HepG2 (cell line): Measurements from ENCODE around the gene CLCN4. TPM values are rescaled to one million over a fixed set of nuclear protein-coding genes. Genes with fewer than 3 reads are reported as not detected.

Experiments used
- ATAC-seq: fragments of 200-7000 bp; cut with Tn5 transposase; 3 replicates; pipeline ENCODE4 v1.9.1; 2020; ENCODE audit warnings: mild to moderate bottlenecking, moderate library complexity
- BruUV-seq: library from RNA; stranded (reverse); fragments of 400-500 nt; replicated peaks from 2 replicates; lab custom pipeline; 2021; lab: Mats Ljungman, UMichigan
- CTCF ChIA-PET: fragments of 300-600 bp; formaldehyde crosslinking; extraction: SDS; loops from one replicate; lab custom pipeline; 2021; ENCODE audit warnings: low total read pairs, inconsistent platforms, low intra/inter-chr PET ratio; lab: Yijun Ruan, JAX
- POLR2A ChIA-PET: fragments of 350-600 bp; sonication (Branson Sonifier 250); formaldehyde crosslinking; loops from one replicate; lab custom pipeline; 2020; ENCODE audit warnings: antibody characterized with exemption, inconsistent platforms; lab: Yijun Ruan, JAX
- DNase-seq: peaks from one replicate; pipeline ENCODE4 v3.0.0-alpha.2; 2015; ENCODE audit warnings: low spot score
- FAIRE-seq: peaks from 3 replicates; lab custom pipeline; 2011; peaks lifted over from hg19 to GRCh38; lab: Jason Lieb, UNC
- H2AFZ ChIP-seq: one replicate; pipeline ENCODE4 v1.6.1; 2011; ENCODE audit warnings: low read length, inconsistent platforms
- H3K27ac ChIP-seq: fragments of 300-600 bp; 3 replicates; pipeline ENCODE4 v1.8.0; 2011; ENCODE audit warnings: mixed run types, mild to moderate bottlenecking, mixed read lengths, low read length, inconsistent platforms; ENCODE audit not compliant: insufficient read depth; ENCODE audit errors: extremely low read length
- H3K27me3 ChIP-seq, 2 experiments: fragments of 200-600 bp in 1 of 2; 2 replicates in 1 of 2; 3 replicates in 1 of 2; pipeline versions ENCODE4 v1.6.0 to v1.8.0; 2011; ENCODE audit warnings: low read length in 2 of 2, mild to moderate bottlenecking in 2 of 2, moderate library complexity in 2 of 2, inconsistent platforms in 1 of 2; ENCODE audit not compliant: insufficient read depth in 2 of 2, control insufficient read depth in 1 of 2
- H3K36me3 ChIP-seq, 2 experiments: fragments of 200-600 bp in 1 of 2; replicated peaks in 1 of 2; 2 replicates in 1 of 2; 3 replicates in 1 of 2; pipeline versions ENCODE4 v1.5.1 to v1.8.0; 2011; ENCODE audit warnings: low read length in 2 of 2, inconsistent platforms in 1 of 2; ENCODE audit not compliant: insufficient read depth in 2 of 2, control insufficient read depth in 1 of 2
- H3K4me1 ChIP-seq: 2 replicates; pipeline ENCODE4 v1.5.1; 2012; ENCODE audit warnings: low read length, inconsistent platforms; ENCODE audit not compliant: insufficient read depth
- H3K4me2 ChIP-seq: 2 replicates; pipeline ENCODE4 v1.6.0; 2011; ENCODE audit warnings: low read depth, low read length, inconsistent platforms
- H3K4me3 ChIP-seq, 3 experiments: fragments of 200-600 bp in 1 of 3; sonication (generic), shearing (Covaris generic) in 1 of 3; replicated peaks in 1 of 3; 2 replicates each; pipeline ENCODE4 v1.5.1; 2011 to 2016; ENCODE audit warnings: low read length in 3 of 3, inconsistent platforms in 2 of 3, low read depth in 2 of 3, mild to moderate bottlenecking in 2 of 3, control low read depth in 1 of 3, mixed read lengths in 1 of 3; ENCODE audit not compliant: insufficient read depth in 1 of 3
- H3K79me2 ChIP-seq: one replicate; pipeline ENCODE4 v1.6.1; 2011; ENCODE audit warnings: low read length, inconsistent platforms; ENCODE audit not compliant: insufficient read depth
- H3K9ac ChIP-seq: 2 replicates; pipeline ENCODE4 v1.6.0; 2011; ENCODE audit warnings: mild to moderate bottlenecking, low read depth, low read length, inconsistent platforms; ENCODE audit not compliant: insufficient read depth
- H3K9me3 ChIP-seq: 2 replicates; pipeline ENCODE4 v1.5.1; 2012; ENCODE audit warnings: mild to moderate bottlenecking, low read length
- H4K20me1 ChIP-seq: 2 replicates; pipeline ENCODE4 v1.6.0; 2011; ENCODE audit warnings: inconsistent platforms, mild to moderate bottlenecking, low read length, moderate library complexity; ENCODE audit not compliant: insufficient read depth
- CBFB ChIP-seq: sonication (generic); formaldehyde crosslinking; IDR thresholded peaks from 2 replicates; pipeline ENCODE4 v1.4.0; 2020; ENCODE audit warnings: missing genetic modification reagents
- JUND ChIP-seq: sonication (generic); formaldehyde crosslinking; IDR thresholded peaks from 2 replicates; pipeline ENCODE4 v1.8.0; 2022; ENCODE audit warnings: mild to moderate bottlenecking, missing genetic modification reagents
- SMARCE1 ChIP-seq: fragments of 450-650 bp; IDR thresholded peaks from 2 replicates; pipeline ENCODE4 v1.6.1; 2017; ENCODE audit warnings: borderline replicate concordance
- SRY ChIP-seq: sonication (generic); formaldehyde crosslinking; IDR thresholded peaks from 2 replicates; pipeline ENCODE4 v1.8.0; 2022; ENCODE audit warnings: mild to moderate bottlenecking, missing genetic modification reagents
- THYN1 ChIP-seq: sonication (generic); formaldehyde crosslinking; IDR thresholded peaks from 2 replicates; pipeline ENCODE4 v1.8.1; 2023; ENCODE audit warnings: low read depth, mild to moderate bottlenecking, moderate library complexity, missing genetic modification reagents, borderline replicate concordance
- TMF1 ChIP-seq: sonication (generic); formaldehyde crosslinking; IDR thresholded peaks from 2 replicates; pipeline ENCODE4 v1.8.1; 2022; ENCODE audit warnings: low read depth, missing genetic modification reagents
- ZNF773 ChIP-seq: sonication (generic); formaldehyde crosslinking; IDR thresholded peaks from 2 replicates; pipeline ENCODE4 v1.4.0; 2020; ENCODE audit warnings: missing genetic modification reagents, borderline replicate concordance
- ZNF780A ChIP-seq: sonication (generic); formaldehyde crosslinking; IDR thresholded peaks from 2 replicates; pipeline ENCODE4 v1.8.0; 2022; ENCODE audit warnings: mild to moderate bottlenecking, missing genetic modification reagents, moderate library complexity
- WGBS: methylation state at CpG from one replicate; pipeline ENCODE4 v1.1.6; 2017; ENCODE audit warnings: low lambda C conversion rate; 5-methylcytosine and 5-hydroxymethylcytosine counted together
- in situ Hi-C: cut with HindIII; loops from 2 replicates; pipeline ENCODE4 v1.10.0; 2017; ENCODE audit warnings: low pct_unique_long_range_greater_than_20kb; ENCODE audit not compliant: extremely low pct_ligation_motif_present
- intact Hi-C: fragments of 100-400 bp; cut with micrococcal nuclease; formaldehyde crosslinking; loops from one replicate; pipeline ENCODE4 v1.10.0; 2022; ENCODE audit not compliant: unreplicated experiment
- polyA plus RNA-seq, 8 experiments: library from polyadenylated mRNA; depleted of rRNA in 3 of 8; stranded (reverse) in 7 of 8; unstranded in 1 of 8; fragments of >200 nt; fragmentation: Illumina TruSeq in 4 of 8; extraction: Trizol in 4 of 8; gene quantifications; 2 replicates each; pipeline versions ENCODE4 v1.2.1 to v1.2.3, GENCODE V29; 2011 to 2016; ENCODE audit warnings: low read depth in 4 of 8, missing spikeins in 1 of 8, mixed read lengths in 1 of 8; ENCODE audit not compliant: insufficient read depth in 1 of 8
- total RNA-seq, 5 experiments: library from RNA; depleted of rRNA; stranded (reverse); fragments of >200 nt; fragmentation: Illumina TruSeq; extraction: Trizol; gene quantifications; 2 replicates each; pipeline ENCODE4 v1.2.3, GENCODE V29; 2016; ENCODE audit warnings: low read depth in 1 of 5
- TF ChIP-seq, protein P1 (sequence below): sonication (generic); formaldehyde crosslinking; IDR thresholded peaks from 2 replicates; pipeline ENCODE4 v1.4.0; 2020; ENCODE audit warnings: missing genetic modification reagents, mild to moderate bottlenecking, borderline replicate concordance

CLCN4 gene
- total and polyA plus RNA-seq, 2 of the 13 experiments (the other 11 are each of a cell fraction or from before 2014, with no cell fraction given), result 1.8 to 2.5 TPM

DNA sequence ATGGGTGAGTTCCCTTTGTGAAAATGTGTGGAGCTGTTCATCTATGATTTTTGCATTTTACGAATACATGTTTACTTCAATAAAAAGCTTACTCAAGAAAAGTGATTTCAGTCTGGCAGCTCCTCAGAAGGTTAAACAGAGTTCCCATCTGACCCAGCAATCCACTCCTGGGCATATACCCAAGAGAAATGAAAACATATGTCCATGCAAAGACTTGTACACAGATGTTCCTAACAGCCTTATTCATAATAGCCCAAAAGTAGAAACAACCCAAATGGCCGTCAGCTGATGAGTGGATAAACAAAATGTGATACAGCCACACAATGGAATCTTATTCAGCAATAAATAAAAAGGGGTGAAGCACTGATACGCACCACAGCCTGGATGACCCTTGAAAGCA lies 20.8 kb downstream of the CLCN4 start:
- H4K20me1 ChIP-seq, result no peaks in the 10 kb centered on the region
- H3K4me1 ChIP-seq, result 0 out of 2 replicates have a peak, but pooled peaks cover 9% of the 10 kb centered on the region
- H3K9me3 ChIP-seq, result no peaks in the 10 kb centered on the region
- CTCF ChIA-PET, result interaction anchor here (1.1 kb wide), 1 partner anchor 58 kb away, joined by 5 read pairs; no protein-coding TSS in a partner anchor
- H3K36me3 ChIP-seq, result no peaks in the 10 kb centered on the region
- ATAC-seq, result no peak
- no peak overlapping the region for H3K27ac ChIP-seq
- BruUV-seq, result no TSS peak
- TF ChIP-seq JUND, result no peak
- TF ChIP-seq, protein P1, sequence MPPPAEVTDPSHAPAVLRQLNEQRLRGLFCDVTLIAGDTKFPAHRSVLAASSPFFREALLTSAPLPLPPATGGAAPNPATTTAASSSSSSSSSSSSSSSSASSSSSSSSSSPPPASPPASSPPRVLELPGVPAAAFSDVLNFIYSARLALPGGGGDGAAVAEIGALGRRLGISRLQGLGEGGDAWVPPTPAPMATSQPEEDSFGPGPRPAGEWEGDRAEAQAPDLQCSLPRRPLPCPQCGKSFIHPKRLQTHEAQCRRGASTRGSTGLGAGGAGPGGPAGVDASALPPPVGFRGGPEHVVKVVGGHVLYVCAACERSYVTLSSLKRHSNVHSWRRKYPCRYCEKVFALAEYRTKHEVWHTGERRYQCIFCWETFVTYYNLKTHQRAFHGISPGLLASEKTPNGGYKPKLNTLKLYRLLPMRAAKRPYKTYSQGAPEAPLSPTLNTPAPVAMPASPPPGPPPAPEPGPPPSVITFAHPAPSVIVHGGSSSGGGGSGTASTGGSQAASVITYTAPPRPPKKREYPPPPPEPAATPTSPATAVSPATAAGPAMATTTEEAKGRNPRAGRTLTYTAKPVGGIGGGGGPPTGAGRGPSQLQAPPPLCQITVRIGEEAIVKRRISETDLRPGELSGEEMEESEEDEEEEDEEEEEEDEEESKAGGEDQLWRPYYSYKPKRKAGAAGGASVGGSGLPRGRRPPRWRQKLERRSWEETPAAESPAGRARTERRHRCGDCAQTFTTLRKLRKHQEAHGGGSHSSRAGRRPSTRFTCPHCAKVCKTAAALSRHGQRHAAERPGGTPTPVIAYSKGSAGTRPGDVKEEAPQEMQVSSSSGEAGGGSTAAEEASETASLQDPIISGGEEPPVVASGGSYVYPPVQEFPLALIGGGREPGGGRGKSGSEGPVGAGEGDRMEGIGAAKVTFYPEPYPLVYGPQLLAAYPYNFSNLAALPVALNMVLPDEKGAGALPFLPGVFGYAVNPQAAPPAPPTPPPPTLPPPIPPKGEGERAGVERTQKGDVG, result no peak
- no peak for TF ChIP-seq SMARCE1
- no peak for TF ChIP-seq CBFB
- no peak for TF ChIP-seq ZNF780A (CRISPR knock-in tag)
- no peak for TF ChIP-seq THYN1 (CRISPR knock-in tag)
- TF ChIP-seq ZNF773 (CRISPR knock-in tag), result no peak
- TF ChIP-seq SRY (CRISPR knock-in tag), result no peak
- no peak for TF ChIP-seq TMF1 (CRISPR knock-in tag)
- H3K4me2 ChIP-seq, result no peak overlapping the region
- intact Hi-C loops, result no loop called here
- no peaks in the 10 kb centered on the region for H3K79me2 ChIP-seq
- no peak overlapping the region for H3K9ac ChIP-seq
- POLR2A ChIA-PET, result no interaction called here
- H3K4me3 ChIP-seq, result no peak overlapping the region
- in situ Hi-C loops, result no loop called here
- no peak for DNase-seq
- 96% methylated on average over 3 of the region's 3 CpGs for WGBS
- H2AFZ ChIP-seq, result no peak overlapping the region
- H3K27me3 ChIP-seq, result no peaks in the 10 kb centered on the region
- no peak for FAIRE-seq
